HepG2 (cell line): Measurements from ENCODE around the gene ESPNL.
"Not testable (repeated sequence)": the region's sequence is repeated elsewhere in the genome, so short reads cannot be mapped to it uniquely, and the experiment has no call there.

Source experiments
- CHD2 ChIP-seq: IDR thresholded peaks from 2 replicates; pipeline ENCODE4 v1.6.1; 2011; ENCODE audit warnings: low read depth, low read length, improper control_type of control experiment
- EZH2 ChIP-seq: conservative IDR thresholded peaks from 2 replicates; pipeline ENCODE4 v1.6.1; 2012; ENCODE audit warnings: mild to moderate bottlenecking, low read depth, low read length, moderate library complexity
- FOXK1 ChIP-seq: sonication (generic); formaldehyde crosslinking; IDR thresholded peaks from 2 replicates; pipeline ENCODE4 v1.4.0; 2020; ENCODE audit warnings: low read depth, missing genetic modification reagents, borderline replicate concordance
- GATAD2A ChIP-seq: IDR thresholded peaks from 2 replicates; pipeline ENCODE4 v1.6.1; 2016
- ISL2 ChIP-seq: sonication (generic); formaldehyde crosslinking; IDR thresholded peaks from 2 replicates; pipeline ENCODE4 v1.5.0; 2020; ENCODE audit warnings: missing genetic modification reagents
- KDM4B ChIP-seq: sonication (generic); formaldehyde crosslinking; IDR thresholded peaks from 2 replicates; pipeline ENCODE4 v1.4.0; 2020; ENCODE audit warnings: missing genetic modification reagents
- MYC ChIP-seq: sonication (generic); formaldehyde crosslinking; IDR thresholded peaks from 2 replicates; pipeline ENCODE4 v1.9.0; 2021; ENCODE audit warnings: missing genetic modification reagents, borderline replicate concordance
- NPAS2 ChIP-seq: sonication (generic); formaldehyde crosslinking; IDR thresholded peaks from 2 replicates; pipeline ENCODE4 v1.8.0; 2022; ENCODE audit warnings: mild to moderate bottlenecking, missing genetic modification reagents, borderline replicate concordance
- PHF8 ChIP-seq: sonication (generic); formaldehyde crosslinking; IDR thresholded peaks from 2 replicates; pipeline ENCODE4 v1.5.0; 2020; ENCODE audit warnings: missing genetic modification reagents
- ZBTB49 ChIP-seq: sonication (generic); formaldehyde crosslinking; IDR thresholded peaks from 2 replicates; pipeline ENCODE4 v1.4.0; 2020; ENCODE audit warnings: missing genetic modification reagents, borderline replicate concordance
- ZNF510 ChIP-seq: sonication (generic); formaldehyde crosslinking; IDR thresholded peaks from 2 replicates; pipeline ENCODE4 v1.4.0; 2020; ENCODE audit warnings: low read depth, mild to moderate bottlenecking, missing genetic modification reagents
- ZNF576 ChIP-seq: sonication (generic); formaldehyde crosslinking; IDR thresholded peaks from 2 replicates; pipeline ENCODE4 v1.4.0; 2020; ENCODE audit warnings: mild to moderate bottlenecking, missing genetic modification reagents
- TF ChIP-seq, protein P1 (sequence below): sonication (generic); formaldehyde crosslinking; IDR thresholded peaks from 2 replicates; pipeline ENCODE4 v1.4.0; 2020; ENCODE audit warnings: missing genetic modification reagents
- TF ChIP-seq, protein P2 (sequence below): sonication (generic); formaldehyde crosslinking; IDR thresholded peaks from 2 replicates; pipeline ENCODE4 v1.4.0; 2020; ENCODE audit warnings: missing genetic modification reagents

- TF ChIP-seq NPAS2 (CRISPR knock-in tag); FOXK1; MYC (CRISPR knock-in tag); ZBTB49; CHD2; ZNF576 (CRISPR knock-in tag); ISL2; PHF8 (CRISPR knock-in tag); EZH2; GATAD2A (CRISPR knock-in tag); ZNF510 (CRISPR knock-in tag); KDM4B: not testable (repeated sequence)
- TF ChIP-seq, protein P1, sequence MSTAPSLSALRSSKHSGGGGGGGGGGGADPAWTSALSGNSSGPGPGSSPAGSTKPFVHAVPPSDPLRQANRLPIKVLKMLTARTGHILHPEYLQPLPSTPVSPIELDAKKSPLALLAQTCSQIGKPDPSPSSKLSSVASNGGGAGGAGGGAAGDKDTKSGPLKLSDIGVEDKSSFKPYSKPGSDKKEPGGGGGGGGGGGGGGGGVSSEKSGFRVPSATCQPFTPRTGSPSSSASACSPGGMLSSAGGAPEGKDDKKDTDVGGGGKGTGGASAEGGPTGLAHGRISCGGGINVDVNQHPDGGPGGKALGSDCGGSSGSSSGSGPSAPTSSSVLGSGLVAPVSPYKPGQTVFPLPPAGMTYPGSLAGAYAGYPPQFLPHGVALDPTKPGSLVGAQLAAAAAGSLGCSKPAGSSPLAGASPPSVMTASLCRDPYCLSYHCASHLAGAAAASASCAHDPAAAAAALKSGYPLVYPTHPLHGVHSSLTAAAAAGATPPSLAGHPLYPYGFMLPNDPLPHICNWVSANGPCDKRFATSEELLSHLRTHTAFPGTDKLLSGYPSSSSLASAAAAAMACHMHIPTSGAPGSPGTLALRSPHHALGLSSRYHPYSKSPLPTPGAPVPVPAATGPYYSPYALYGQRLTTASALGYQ (CRISPR knock-in tag) = not testable (repeated sequence)
- TF ChIP-seq, protein P2, sequence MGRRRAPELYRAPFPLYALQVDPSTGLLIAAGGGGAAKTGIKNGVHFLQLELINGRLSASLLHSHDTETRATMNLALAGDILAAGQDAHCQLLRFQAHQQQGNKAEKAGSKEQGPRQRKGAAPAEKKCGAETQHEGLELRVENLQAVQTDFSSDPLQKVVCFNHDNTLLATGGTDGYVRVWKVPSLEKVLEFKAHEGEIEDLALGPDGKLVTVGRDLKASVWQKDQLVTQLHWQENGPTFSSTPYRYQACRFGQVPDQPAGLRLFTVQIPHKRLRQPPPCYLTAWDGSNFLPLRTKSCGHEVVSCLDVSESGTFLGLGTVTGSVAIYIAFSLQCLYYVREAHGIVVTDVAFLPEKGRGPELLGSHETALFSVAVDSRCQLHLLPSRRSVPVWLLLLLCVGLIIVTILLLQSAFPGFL = not testable (repeated sequence)
Measured at GRCh38 chr2:238066718-238067117, 33.4 kb upstream of the ESPNL start.
